ENCODE measurements around the gene CNBP. TPM values are rescaled to one million over a fixed set of nuclear protein-coding genes. Genes with fewer than 3 reads are reported as not detected.

Gene CNBP
- total and polyA plus RNA-seq, 4 donors = 292 to 390 (median 327) TPM

DNA sequence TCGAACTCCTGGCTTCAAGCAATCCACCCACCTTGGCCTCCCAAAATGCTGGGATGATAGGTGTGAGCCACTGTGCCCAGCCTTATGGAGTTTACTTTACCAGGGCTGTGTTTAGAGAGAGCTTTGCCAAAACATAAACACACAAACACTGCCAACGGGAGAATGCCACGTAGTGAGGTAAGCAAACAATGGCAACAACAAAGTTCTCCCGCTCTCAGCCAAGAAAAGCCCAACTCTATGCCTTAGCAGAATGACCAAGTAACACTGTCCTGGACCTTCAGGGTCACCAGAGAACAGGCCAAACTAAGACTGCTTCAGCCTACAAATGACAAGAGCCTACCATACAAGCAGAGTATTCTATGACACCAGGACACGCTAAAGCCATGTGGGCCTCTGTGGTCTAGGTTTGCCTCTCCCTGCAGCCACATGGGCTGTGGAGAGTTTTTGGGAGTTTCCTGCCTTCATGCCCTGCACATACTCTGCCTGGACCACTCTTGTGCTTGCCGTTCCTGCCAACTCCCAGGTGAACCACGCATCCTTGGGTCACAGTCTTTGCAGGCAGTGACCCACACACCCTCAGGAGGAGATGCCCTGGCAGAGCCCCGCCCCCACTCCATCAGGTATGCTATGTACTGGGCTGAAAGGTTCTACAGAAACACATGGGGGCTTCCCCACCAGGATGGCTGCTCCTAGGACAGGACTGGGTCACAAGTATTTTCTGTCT lies 21.6 kb upstream of the CNBP start:
- DNase-seq = no peak
- 79 to 86% methylated on average over 8 of the region's 8 CpGs for WGBS, 2 donors
- H3K4me1 ChIP-seq (ENCODE audit: control insufficient read depth in 5 of 5, insufficient read depth in 5 of 5, low read length in 5 of 5) = peaks cover 0 to 6% (median 3%) of the 10 kb centered on the region in 5 donors
- no peak overlapping the region for H3K9ac ChIP-seq (ENCODE audit: insufficient read depth in 1 of 2, low read length in 2 of 2)
- TF ChIP-seq CTCF (IDR thresholded peaks at IDR 0.05; ENCODE audit: control extremely low read depth, extremely low read depth) = no peak
- no peak overlapping the region for H3K4me3 ChIP-seq
- no peak for ATAC-seq (ENCODE audit: insufficient read depth, low FRiP score)
- no peak overlapping the region for H3K27ac ChIP-seq (ENCODE audit: low read depth in 1 of 2, low read length in 1 of 2)
- no peaks in the 10 kb centered on the region for H3K27me3 ChIP-seq (ENCODE audit: control insufficient read depth in 3 of 3, insufficient read depth in 3 of 3, low read length in 2 of 3)
- no peaks in the 10 kb centered on the region for H3K9me3 ChIP-seq (ENCODE audit: control insufficient read depth in 4 of 4, insufficient read depth in 3 of 4, low read length in 3 of 4)
- H3K36me3 ChIP-seq (ENCODE audit: control insufficient read depth in 4 of 4, insufficient read depth in 4 of 4, low read length in 4 of 4) = no peaks in the 10 kb centered on the region

- ATAC-seq (ENCODE audit: insufficient read depth, low FRiP score) = no peak
- H3K27ac ChIP-seq (ENCODE audit: low read depth in 1 of 2, low read length in 1 of 2) = no peak overlapping the region
- TF ChIP-seq CTCF (IDR thresholded peaks at IDR 0.05; ENCODE audit: control extremely low read depth, extremely low read depth) = no peak
- H3K27me3 ChIP-seq (ENCODE audit: control insufficient read depth in 3 of 3, insufficient read depth in 3 of 3, low read length in 2 of 3) = no peaks in the 10 kb centered on the region
- WGBS, 2 donors = 83 to 92% methylated on average over 2 of the region's 2 CpGs
- H3K4me1 ChIP-seq (ENCODE audit: control insufficient read depth in 5 of 5, insufficient read depth in 5 of 5, low read length in 5 of 5) = peaks cover 0 to 6% (median 3%) of the 10 kb centered on the region in 5 donors
- H3K9me3 ChIP-seq (ENCODE audit: control insufficient read depth in 4 of 4, insufficient read depth in 3 of 4, low read length in 3 of 4) = no peaks in the 10 kb centered on the region
- DNase-seq = no peak
- no peak overlapping the region for H3K9ac ChIP-seq (ENCODE audit: insufficient read depth in 1 of 2, low read length in 2 of 2)
- no peaks in the 10 kb centered on the region for H3K36me3 ChIP-seq (ENCODE audit: control insufficient read depth in 4 of 4, insufficient read depth in 4 of 4, low read length in 4 of 4)
- H3K4me3 ChIP-seq = no peak overlapping the region
Observed at GRCh38 chr3:129204473-129204872, 20.8 kb upstream of the CNBP start.

DNA sequence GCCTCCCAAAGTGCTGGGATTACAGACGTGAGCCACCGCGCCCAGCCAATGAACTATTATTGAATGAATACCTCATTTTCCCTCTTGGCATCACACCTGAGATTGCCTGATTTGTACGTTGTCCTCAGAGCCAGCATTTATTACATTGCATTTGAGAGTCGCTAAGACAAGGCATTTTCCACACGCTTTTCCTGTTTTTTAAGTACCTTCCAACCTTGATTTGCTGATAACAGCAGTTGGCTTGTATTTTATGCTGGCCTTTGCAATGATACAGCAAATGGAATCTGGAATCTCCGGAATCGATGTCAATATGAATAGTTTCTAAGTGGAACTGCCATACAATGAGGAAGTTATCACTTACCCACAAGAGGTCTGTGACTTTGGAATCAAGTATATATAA lies 15.7 kb upstream of the CNBP start:
- Histone ChIP-seq H3K27me3 (ENCODE audit: control insufficient read depth in 3 of 3, insufficient read depth in 3 of 3, low read length in 2 of 3) (no peaks in the 10 kb centered on the region), H3K27ac (ENCODE audit: low read depth in 1 of 2, low read length in 1 of 2) (no peak overlapping the region), H3K36me3 (ENCODE audit: control insufficient read depth in 4 of 4, insufficient read depth in 4 of 4, low read length in 4 of 4) (no peaks in the 10 kb centered on the region), H3K9ac (ENCODE audit: insufficient read depth in 1 of 2, low read length in 2 of 2) (no peak overlapping the region), H3K9me3 (ENCODE audit: control insufficient read depth in 4 of 4, insufficient read depth in 3 of 4, low read length in 3 of 4) (no peaks in the 10 kb centered on the region), H3K4me3 (no peak overlapping the region), H3K4me1 (ENCODE audit: control insufficient read depth in 5 of 5, insufficient read depth in 5 of 5, low read length in 5 of 5) (peaks cover 0 to 11% (median 5%) of the 10 kb centered on the region in 5 donors)
- DNase-seq (no peak), ATAC-seq (ENCODE audit: insufficient read depth, low FRiP score) (no peak)
- no peak for TF ChIP-seq CTCF (IDR thresholded peaks at IDR 0.05; ENCODE audit: control extremely low read depth, extremely low read depth)
- 59 to 69% methylated on average over 8 of the region's 8 CpGs for WGBS, 2 donors

DNA sequence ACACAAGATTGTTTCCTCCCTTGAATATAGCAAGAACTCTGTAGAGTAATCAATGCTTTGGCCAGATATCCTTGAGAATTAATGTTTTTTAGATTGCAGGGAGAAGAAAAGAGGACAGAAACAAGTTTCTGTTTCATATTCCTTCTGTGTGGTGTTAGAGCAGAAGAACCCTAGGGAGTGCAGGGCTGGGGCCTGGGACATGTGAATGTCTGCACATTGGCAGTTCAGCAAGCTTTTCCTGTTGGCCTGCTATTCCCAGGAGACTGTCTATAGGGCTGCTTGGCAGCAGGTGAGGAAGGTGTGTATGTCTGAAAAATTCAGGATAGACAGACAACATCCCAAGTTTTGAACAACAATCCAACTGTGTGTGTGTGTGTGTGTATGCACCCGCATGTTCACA lies 13.6 kb upstream of the CNBP start:
- no peaks in the 10 kb centered on the region for H3K36me3 ChIP-seq (ENCODE audit: control insufficient read depth in 4 of 4, insufficient read depth in 4 of 4, low read length in 4 of 4)
- H3K4me3 ChIP-seq = no peak overlapping the region
- WGBS, 2 donors = 24 to 76% methylated on average over 1 of the region's 1 CpG
- TF ChIP-seq CTCF (IDR thresholded peaks at IDR 0.05; ENCODE audit: control extremely low read depth, extremely low read depth) = no peak
- peaks cover 0 to 11% (median 5%) of the 10 kb centered on the region in 5 donors for H3K4me1 ChIP-seq (ENCODE audit: control insufficient read depth in 5 of 5, insufficient read depth in 5 of 5, low read length in 5 of 5)
- no peaks in the 10 kb centered on the region for H3K27me3 ChIP-seq (ENCODE audit: control insufficient read depth in 3 of 3, insufficient read depth in 3 of 3, low read length in 2 of 3)
- peak overlapping the region in 1 of 2 donors; percentile 87 for H3K27ac ChIP-seq (ENCODE audit: low read depth in 1 of 2, low read length in 1 of 2)
- no peaks in the 10 kb centered on the region for H3K9me3 ChIP-seq (ENCODE audit: control insufficient read depth in 4 of 4, insufficient read depth in 3 of 4, low read length in 3 of 4)
- DNase-seq = no peak
- no peak for ATAC-seq (ENCODE audit: insufficient read depth, low FRiP score)
- no peak overlapping the region for H3K9ac ChIP-seq (ENCODE audit: insufficient read depth in 1 of 2, low read length in 2 of 2)
